Gastrocnemius medialis (tissue), 4 donors: ENCODE data around the gene ENOX1. TPM values are rescaled to one million over a fixed set of nuclear protein-coding genes. Genes with fewer than 3 reads are reported as not detected.

Experiments used
- ATAC-seq, 2 donors: fragments of 150-250 bp; one replicate each; pipeline ENCODE4 v1.9.1; 2016
- DNase-seq, 2 donors: peaks; one replicate each; pipeline ENCODE4 v3.0.0-alpha.2; 2019
- H3K27ac ChIP-seq, 4 donors: fragments of 200-600 bp; sonication (generic); 1 replicate in 1 of 4; 2 replicates in 3 of 4; pipeline ENCODE4 v1.5.1; 2016 to 2018; ENCODE audit warnings: mild to moderate bottlenecking in 2 of 4, moderate library complexity in 1 of 4
- H3K27me3 ChIP-seq, 3 donors: fragments of 200-600 bp; sonication (generic) in 2 of 3; 1 replicate in 1 of 3; 2 replicates in 2 of 3; pipeline versions ENCODE4 v1.5.1 to v1.6.0; 2016 to 2019; ENCODE audit warnings: mild to moderate bottlenecking in 1 of 3, moderate library complexity in 1 of 3
- H3K36me3 ChIP-seq, 2 donors: fragments of 200-600 bp; sonication (generic) in 1 of 2; one replicate each; pipeline ENCODE4 v1.5.1; 2017 to 2018
- H3K4me1 ChIP-seq, 2 donors: fragments of 200-600 bp; sonication (generic) in 1 of 2; one replicate each; pipeline ENCODE4 v1.5.1; 2016 to 2017; ENCODE audit warnings: mild to moderate bottlenecking in 2 of 2
- H3K4me3 ChIP-seq, 4 donors: fragments of 200-600 bp; sonication (generic) in 3 of 4; 1 replicate in 1 of 4; 2 replicates in 3 of 4; pipeline ENCODE4 v1.5.1; 2016 to 2019; ENCODE audit warnings: mild to moderate bottlenecking in 2 of 4
- H3K9me3 ChIP-seq, 3 donors: fragments of 200-600 bp; sonication (generic) in 2 of 3; 1 replicate in 1 of 3; 2 replicates in 2 of 3; pipeline ENCODE4 v1.5.1; 2016 to 2019
- CTCF ChIP-seq, 5 experiments: fragments of 450-650 bp in 3 of 5; fragments of 200-600 bp in 2 of 5; sonication (generic) in 2 of 5; IDR thresholded peaks in 4 of 5; conservative IDR thresholded peaks in 1 of 5; 1 replicate in 4 of 5; 2 replicates in 1 of 5; pipeline ENCODE4 v1.5.1; 2016 to 2019; ENCODE audit warnings: antibody characterized with exemption in 5 of 5, mild to moderate bottlenecking in 3 of 5, moderate library complexity in 3 of 5
- POLR2A ChIP-seq, 2 donors: fragments of 450-650 bp; IDR thresholded peaks; one replicate each; pipeline ENCODE4 v1.6.1; 2017; ENCODE audit warnings: antibody characterized with exemption in 2 of 2, mild to moderate bottlenecking in 2 of 2, moderate library complexity in 2 of 2
- in situ Hi-C, 4 donors: fragments of 200-750 bp; cut with MboI; loops; one replicate each; pipeline versions ENCODE4 v1.15.0 to v1.8.0; 2017; ENCODE audit warnings: low sequenced_read_pairs in 4 of 4
- intact Hi-C: fragments of 100-400 bp; cut with DNase I; formaldehyde crosslinking; loops from one replicate; pipeline ENCODE4 v1.15.1; 2023; ENCODE audit warnings: low total_unique reads
- total RNA-seq, 4 donors: library from RNA; depleted of rRNA; stranded (reverse); fragments of >200 nt; gene quantifications; one replicate each; pipeline versions ENCODE4 v1.1.0 to v1.2.3, GENCODE V29; 2016

The ENOX1 gene
- total RNA-seq, 4 donors from 2014 or later = 0.46 to 3.5 (median 1.8) TPM

GRCh38 chr13:43397111-43397510, 389.7 kb downstream of the ENOX1 start:
- peaks cover 0 to 3% of the 10 kb centered on the region in 2 donors for H3K4me1 ChIP-seq
- in situ Hi-C loops (no loop called here), intact Hi-C loops (no loop called here)
- no peaks in the 10 kb centered on the region for H3K27me3 ChIP-seq
- ATAC-seq (no peak), DNase-seq (no peak)
- no peaks in the 10 kb centered on the region for H3K9me3 ChIP-seq
- TF ChIP-seq CTCF (IDR thresholded peaks at IDR 0.05 in 4 of 5, conservative IDR thresholded peaks at IDR 0.05 in 1 of 5) = no peak
- no peak for TF ChIP-seq POLR2A (IDR thresholded peaks at IDR 0.05)
- no peaks in the 10 kb centered on the region for H3K36me3 ChIP-seq
- H3K4me3 ChIP-seq = no peak overlapping the region
- H3K27ac ChIP-seq = no peak overlapping the region

- no peaks in the 10 kb centered on the region for H3K27me3 ChIP-seq
- DNase-seq (no peak), ATAC-seq (no peak)
- H3K4me1 ChIP-seq = peaks cover 29 to 50% of the 10 kb centered on the region in 2 donors
- no peak for TF ChIP-seq POLR2A (IDR thresholded peaks at IDR 0.05)
- TF ChIP-seq CTCF (IDR thresholded peaks at IDR 0.05 in 4 of 5, conservative IDR thresholded peaks at IDR 0.05 in 1 of 5) = no peak
- H3K27ac ChIP-seq = peak overlapping the region in 2 of 4 donors; percentile 86 to 92
- H3K36me3 ChIP-seq = no peaks in the 10 kb centered on the region
- no peaks in the 10 kb centered on the region for H3K9me3 ChIP-seq
- intact Hi-C loops (loop anchor here (2.0 kb wide), 1 partner anchor 14 kb away; no protein-coding TSS in a partner anchor), in situ Hi-C loops (no loop called here)
- no peak overlapping the region for H3K4me3 ChIP-seq
These were observed 395.7 kb downstream of the ENOX1 start for GRCh38 chr13:43391036-43391435.

GRCh38 chr13:43390619-43391018, 396.2 kb downstream of the ENOX1 start:
- in situ Hi-C loops = no loop called here
- no peak for TF ChIP-seq CTCF (IDR thresholded peaks at IDR 0.05 in 4 of 5, conservative IDR thresholded peaks at IDR 0.05 in 1 of 5)
- no peak for TF ChIP-seq POLR2A (IDR thresholded peaks at IDR 0.05)

GRCh38 chr13:43389983-43390382, 396.8 kb downstream of the ENOX1 start:
- H3K27ac ChIP-seq = peak overlapping the region; percentile 81 to 92 (median 87)
- no peak overlapping the region for H3K4me3 ChIP-seq
- in situ Hi-C loops (no loop called here), intact Hi-C loops (loop anchor here (2.0 kb wide), 1 partner anchor 15 kb away; no protein-coding TSS in a partner anchor)
- no peaks in the 10 kb centered on the region for H3K36me3 ChIP-seq
- TF ChIP-seq CTCF (IDR thresholded peaks at IDR 0.05 in 4 of 5, conservative IDR thresholded peaks at IDR 0.05 in 1 of 5) (no peak), POLR2A (IDR thresholded peaks at IDR 0.05) (no peak)
- ATAC-seq = no peak
- H3K9me3 ChIP-seq = no peaks in the 10 kb centered on the region
- H3K4me1 ChIP-seq = peaks cover 31 to 50% of the 10 kb centered on the region in 2 donors
- H3K27me3 ChIP-seq = no peaks in the 10 kb centered on the region
- DNase-seq = no peak

More at GRCh38 chr13:43390619-43391018, 396.2 kb downstream of the ENOX1 start:
- no peak for DNase-seq
- peak overlapping the region in 3 of 4 donors; percentile 35 to 92 (median 86) for H3K27ac ChIP-seq
- H3K4me1 ChIP-seq = peaks cover 31 to 50% of the 10 kb centered on the region in 2 donors
- H3K36me3 ChIP-seq = no peaks in the 10 kb centered on the region
- no peak for ATAC-seq
- no peaks in the 10 kb centered on the region for H3K27me3 ChIP-seq
- H3K9me3 ChIP-seq = no peaks in the 10 kb centered on the region
- intact Hi-C loops = loop anchor here (2.0 kb wide), 1 partner anchor 14 kb away; no protein-coding TSS in a partner anchor
- H3K4me3 ChIP-seq = no peak overlapping the region

- in situ Hi-C loops = no loop called here
- DNase-seq (no peak), ATAC-seq (no peak)
- Histone ChIP-seq H3K36me3 (no peaks in the 10 kb centered on the region), H3K27me3 (no peaks in the 10 kb centered on the region), H3K4me3 (no peak overlapping the region), H3K27ac (peak overlapping the region; percentile 81 to 92 (median 87)), H3K4me1 (peaks cover 31 to 50% of the 10 kb centered on the region in 2 donors), H3K9me3 (no peaks in the 10 kb centered on the region)
- intact Hi-C loops = no loop called here
- TF ChIP-seq POLR2A (IDR thresholded peaks at IDR 0.05) (no peak), CTCF (IDR thresholded peaks at IDR 0.05 in 4 of 5, conservative IDR thresholded peaks at IDR 0.05 in 1 of 5) (no peak)
These were observed 397.2 kb downstream of the ENOX1 start for GRCh38 chr13:43389573-43389972.
